ENCODE data around the gene GDF11. TPM values are rescaled to one million over a fixed set of nuclear protein-coding genes. Genes with fewer than 3 reads are reported as not detected.

Gene GDF11
- total RNA-seq, 2 donors from 2014 or later = 5.0 to 18.4 TPM

DNA sequence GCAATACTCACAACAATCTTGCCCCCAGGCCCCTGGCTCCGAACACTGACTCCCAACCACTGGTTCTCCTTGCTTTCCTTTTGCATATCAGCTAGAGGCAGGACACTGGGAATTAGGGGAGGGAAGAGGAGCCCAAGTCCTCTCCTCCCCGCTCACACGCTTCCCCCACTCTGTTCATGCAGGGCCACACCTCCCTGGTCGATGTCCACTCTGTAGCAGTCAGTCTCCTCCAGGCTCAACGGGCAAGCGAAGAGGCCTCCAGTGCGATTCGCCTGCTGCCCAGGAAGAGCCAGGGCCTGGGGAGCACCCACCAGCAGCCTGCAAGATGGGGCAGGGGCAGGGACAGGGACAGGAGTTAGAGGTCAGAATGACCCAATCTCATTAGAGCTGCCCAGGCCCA is 40.1 kb upstream of the GDF11 start:
- ATAC-seq (no peak), DNase-seq (ENCODE audit: low spot score) (no peak)
- Mint-ChIP-seq H3K9me3 (no peaks in the 10 kb centered on the region), H3K4me3 (no peak overlapping the region), H3K36me3 (no peaks in the 10 kb centered on the region), H3K4me1 (ENCODE audit: low read depth in 2 of 2) (peaks cover 6 to 7% of the 10 kb centered on the region in 2 donors), H3K27me3 (peaks cover 6 to 8% of the 10 kb centered on the region in 2 donors), H3K27ac (no peak overlapping the region)

DNA sequence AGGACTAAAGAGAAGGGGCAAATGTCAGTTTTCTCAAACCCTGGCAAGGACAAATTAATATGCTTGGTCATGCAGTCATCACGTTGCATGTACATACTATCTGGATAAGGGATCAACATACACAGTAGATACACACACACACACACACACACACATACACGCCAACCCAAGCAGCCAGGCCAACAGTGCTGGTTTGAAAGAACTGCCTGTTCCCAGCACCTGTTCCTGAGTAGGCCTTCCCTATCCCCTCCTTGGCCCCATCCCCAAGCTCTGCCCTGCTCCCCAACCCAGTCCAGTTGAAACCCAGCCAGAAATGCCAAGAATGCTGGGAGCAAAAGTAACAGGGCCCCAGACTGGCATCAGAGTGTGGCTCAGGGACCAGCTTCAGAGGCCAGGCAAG is 39.6 kb upstream of the GDF11 start:
- Mint-ChIP-seq H3K4me1 (ENCODE audit: low read depth in 2 of 2) (peaks cover 10 to 11% of the 10 kb centered on the region in 2 donors), H3K36me3 (no peaks in the 10 kb centered on the region), H3K27ac (no peak overlapping the region), H3K4me3 (no peak overlapping the region), H3K27me3 (peaks cover 11 to 13% of the 10 kb centered on the region in 2 donors), H3K9me3 (no peaks in the 10 kb centered on the region)
- no peak for ATAC-seq
- no peak for DNase-seq (ENCODE audit: low spot score)

DNA sequence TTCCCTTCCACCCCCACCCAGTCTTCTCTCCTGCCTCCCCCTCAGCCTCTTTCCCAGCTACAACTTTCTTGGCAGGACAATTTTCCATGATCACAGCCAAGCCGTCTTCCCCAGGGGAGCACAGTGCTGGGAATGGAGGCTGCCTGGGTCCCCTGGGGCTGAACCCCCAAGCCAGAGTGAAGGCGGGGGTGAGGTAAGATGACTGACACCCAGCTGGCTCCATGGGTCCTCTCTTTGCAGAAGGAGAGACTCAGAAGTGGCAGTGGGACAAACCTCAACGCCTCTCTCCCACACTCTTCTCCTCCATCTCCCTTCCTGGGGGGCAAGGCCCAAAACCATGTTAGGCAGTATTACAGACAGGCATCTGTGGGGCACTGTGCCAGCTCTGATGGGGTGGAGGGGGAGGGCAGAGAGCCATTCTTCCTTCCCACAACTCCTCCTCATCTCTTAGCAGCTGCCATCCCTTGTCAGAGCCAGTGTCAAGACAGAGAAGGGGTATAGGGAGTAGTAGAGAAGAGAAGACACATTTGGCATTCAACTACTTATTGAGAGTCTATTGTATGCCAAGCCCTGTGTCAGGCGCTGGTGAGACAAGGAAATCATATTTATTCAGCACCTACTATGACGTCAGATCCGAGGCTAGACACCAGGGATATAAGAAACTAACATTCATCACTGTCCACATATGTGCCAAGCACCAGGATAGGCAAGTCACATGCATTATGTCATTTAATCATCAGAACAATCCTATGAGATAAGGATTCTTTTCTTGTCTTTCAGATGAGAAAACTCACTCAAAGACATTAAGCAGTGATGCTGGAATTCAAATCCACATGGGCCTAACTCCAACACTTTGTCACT is 38.8 kb upstream of the GDF11 start:
- Mint-ChIP-seq H3K4me1 (ENCODE audit: low read depth in 2 of 2) (peaks cover 17 to 20% of the 10 kb centered on the region in 2 donors), H3K4me3 (no peak overlapping the region), H3K27me3 (peaks cover 17 to 21% of the 10 kb centered on the region in 2 donors), H3K9me3 (no peaks in the 10 kb centered on the region), H3K27ac (no peak overlapping the region), H3K36me3 (no peaks in the 10 kb centered on the region)
- ATAC-seq = no peak
- no peak for DNase-seq (ENCODE audit: low spot score)

DNA sequence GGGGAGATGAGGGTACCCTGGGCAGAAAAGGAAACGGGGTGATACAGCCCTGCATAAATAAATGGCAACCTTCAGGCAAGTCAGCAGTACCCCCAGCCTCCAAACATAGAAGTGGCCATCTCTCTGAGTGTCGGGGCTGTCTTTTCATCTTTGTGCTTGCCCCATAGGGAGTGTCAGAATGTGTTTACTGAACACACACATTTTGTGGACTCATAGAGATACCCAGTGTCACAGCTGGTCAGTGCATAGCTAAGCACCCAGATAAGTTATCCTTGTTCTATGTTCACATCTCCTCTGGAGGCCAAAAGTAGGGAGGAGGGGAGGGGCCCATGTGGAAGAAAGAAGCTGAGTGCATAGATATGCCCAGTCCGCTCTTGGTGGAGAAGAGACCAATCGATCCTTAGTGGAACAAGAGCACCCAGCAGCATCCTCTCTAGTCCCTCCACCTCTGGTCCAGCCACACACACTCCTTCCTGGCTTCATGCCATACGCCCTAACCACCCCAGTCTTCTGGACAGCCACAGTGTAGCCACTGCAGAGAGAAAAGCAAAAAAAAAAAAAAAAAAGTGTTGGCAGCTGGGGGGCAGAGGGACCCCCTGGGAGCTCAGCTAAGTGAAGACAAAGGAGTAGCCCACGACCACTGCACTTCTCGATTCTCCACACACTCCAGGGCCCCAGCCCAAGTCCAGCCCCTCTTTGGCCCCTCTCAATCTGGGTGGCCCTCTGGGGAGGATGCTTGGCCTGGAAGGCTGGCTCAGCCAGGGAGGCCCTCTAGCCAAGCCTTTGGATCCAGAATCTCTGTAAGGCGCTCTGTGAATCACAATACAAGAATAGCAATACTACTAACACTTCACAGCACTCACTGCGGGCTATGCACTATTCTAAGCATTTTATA is 37.9 kb upstream of the GDF11 start:
- Mint-ChIP-seq H3K9me3 (no peaks in the 10 kb centered on the region), H3K27ac (no peak overlapping the region), H3K27me3 (peaks cover 24 to 30% of the 10 kb centered on the region in 2 donors), H3K4me1 (ENCODE audit: low read depth in 2 of 2) (peaks cover 19 to 22% of the 10 kb centered on the region in 2 donors), H3K36me3 (no peaks in the 10 kb centered on the region), H3K4me3 (no peak overlapping the region)
- ATAC-seq (no peak), DNase-seq (ENCODE audit: low spot score) (no peak)

DNA sequence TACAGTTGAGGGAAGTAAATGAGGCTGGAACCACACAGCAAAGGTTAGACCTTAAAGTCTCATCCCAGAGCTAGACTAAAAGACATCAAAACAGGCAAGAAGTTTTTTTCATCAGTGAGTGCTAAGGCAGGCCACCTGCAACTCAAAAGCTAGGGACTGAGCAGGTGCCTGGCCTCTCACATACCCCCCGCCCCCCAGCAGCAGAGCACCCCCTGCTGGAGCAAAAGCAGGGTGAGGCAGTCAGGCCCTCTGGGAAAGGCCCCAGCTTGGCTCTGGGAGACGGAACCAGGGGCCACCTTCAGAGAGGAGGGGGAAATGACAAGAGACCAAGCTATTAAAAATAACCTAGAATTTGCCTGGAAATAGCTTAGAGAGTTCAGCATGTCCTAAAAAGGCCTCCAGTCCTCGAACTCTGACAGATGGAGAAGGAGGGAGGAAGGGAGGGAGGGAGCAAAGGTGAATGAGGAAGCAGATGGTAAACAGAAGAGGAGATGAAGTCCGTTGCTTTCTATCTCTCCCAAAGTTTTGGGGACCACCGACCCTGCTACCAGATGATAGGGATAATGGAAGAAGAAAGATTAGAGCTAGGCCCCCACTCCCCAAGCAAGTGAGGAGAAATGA is 37.0 kb upstream of the GDF11 start:
- no peaks in the 10 kb centered on the region for H3K9me3 Mint-ChIP-seq
- ATAC-seq (no peak), DNase-seq (ENCODE audit: low spot score) (peak; percentile 44)
- peaks cover 24 to 32% of the 10 kb centered on the region in 2 donors for H3K27me3 Mint-ChIP-seq
- no peak overlapping the region for H3K27ac Mint-ChIP-seq
- H3K4me3 Mint-ChIP-seq = no peak overlapping the region
- no peaks in the 10 kb centered on the region for H3K36me3 Mint-ChIP-seq
- H3K4me1 Mint-ChIP-seq (ENCODE audit: low read depth in 2 of 2) = peaks cover 19 to 22% of the 10 kb centered on the region in 2 donors

DNA sequence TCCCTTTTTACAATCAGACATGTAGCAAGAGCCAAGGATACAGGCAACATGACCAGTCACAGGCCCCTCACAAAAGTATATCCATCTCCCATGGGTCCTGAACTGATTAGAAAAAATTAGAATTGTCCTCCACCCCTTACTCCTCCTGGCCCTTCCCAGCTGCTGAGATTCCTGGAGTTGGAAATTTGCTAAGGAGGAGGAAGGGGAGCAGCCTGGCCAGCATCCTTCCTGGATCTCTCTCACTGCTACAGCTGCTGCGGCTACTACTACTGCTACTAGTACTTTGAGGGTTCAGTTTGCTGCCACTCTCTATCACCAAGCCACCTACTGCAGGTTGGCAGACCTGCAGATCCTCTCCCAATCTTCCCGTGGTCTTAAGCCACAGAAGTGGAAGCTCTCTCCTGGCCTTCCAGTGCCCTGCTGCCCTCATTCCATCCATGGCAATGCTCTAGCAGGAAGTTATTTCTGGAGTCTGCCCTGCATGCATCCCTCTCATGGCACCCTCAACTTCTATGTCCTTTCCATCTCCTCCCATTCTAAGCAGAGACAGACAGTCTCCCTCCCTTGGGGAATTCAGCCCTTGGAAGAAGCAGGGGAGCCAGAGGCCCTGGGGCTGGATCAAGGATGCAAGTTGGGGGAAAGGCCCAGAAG is 36.2 kb upstream of the GDF11 start:
- peak overlapping the region; percentile 80 for H3K4me3 Mint-ChIP-seq
- H3K4me1 Mint-ChIP-seq (ENCODE audit: low read depth in 2 of 2) = peaks cover 19 to 22% of the 10 kb centered on the region in 2 donors
- peak; percentile 6 for DNase-seq (ENCODE audit: low spot score)
- no peak for ATAC-seq
- peaks cover 24 to 33% of the 10 kb centered on the region in 2 donors for H3K27me3 Mint-ChIP-seq
- no peaks in the 10 kb centered on the region for H3K36me3 Mint-ChIP-seq
- peak overlapping the region in 1 of 2 donors; percentile 43 for H3K27ac Mint-ChIP-seq
- no peaks in the 10 kb centered on the region for H3K9me3 Mint-ChIP-seq

DNA sequence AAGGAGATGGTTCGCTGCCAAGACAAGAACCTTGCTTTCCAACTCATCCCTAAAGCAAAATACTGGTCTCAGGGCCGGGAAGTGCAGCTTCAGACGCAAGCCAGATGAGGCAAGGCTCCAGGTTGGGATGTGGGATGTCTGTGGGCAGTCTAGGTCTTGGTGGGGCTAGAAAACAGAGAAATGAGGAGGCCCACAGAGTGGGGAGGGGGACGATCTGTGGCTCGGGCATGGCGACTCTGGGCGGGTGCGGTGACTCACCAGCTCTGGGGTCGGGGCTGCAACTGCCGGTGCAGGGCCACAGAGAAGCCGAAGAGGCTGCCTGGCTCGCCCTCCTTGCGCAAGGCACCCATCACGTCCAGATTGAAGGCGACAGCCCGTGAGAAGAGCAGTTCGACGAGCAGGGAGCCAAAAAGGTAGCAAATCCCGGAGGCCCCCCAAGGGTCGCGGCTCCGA is 35.7 kb upstream of the GDF11 start:
- Mint-ChIP-seq H3K9me3 (no peaks in the 10 kb centered on the region), H3K27me3 (peaks cover 26 to 39% of the 10 kb centered on the region in 2 donors), H3K4me1 (ENCODE audit: low read depth in 2 of 2) (peaks cover 19 to 22% of the 10 kb centered on the region in 2 donors), H3K4me3 (peak overlapping the region; percentile 80), H3K36me3 (no peaks in the 10 kb centered on the region), H3K27ac (peak overlapping the region in 1 of 2 donors; percentile 43)
- ATAC-seq (peak; percentile 51 to 64), DNase-seq (ENCODE audit: low spot score) (no peak)

DNA sequence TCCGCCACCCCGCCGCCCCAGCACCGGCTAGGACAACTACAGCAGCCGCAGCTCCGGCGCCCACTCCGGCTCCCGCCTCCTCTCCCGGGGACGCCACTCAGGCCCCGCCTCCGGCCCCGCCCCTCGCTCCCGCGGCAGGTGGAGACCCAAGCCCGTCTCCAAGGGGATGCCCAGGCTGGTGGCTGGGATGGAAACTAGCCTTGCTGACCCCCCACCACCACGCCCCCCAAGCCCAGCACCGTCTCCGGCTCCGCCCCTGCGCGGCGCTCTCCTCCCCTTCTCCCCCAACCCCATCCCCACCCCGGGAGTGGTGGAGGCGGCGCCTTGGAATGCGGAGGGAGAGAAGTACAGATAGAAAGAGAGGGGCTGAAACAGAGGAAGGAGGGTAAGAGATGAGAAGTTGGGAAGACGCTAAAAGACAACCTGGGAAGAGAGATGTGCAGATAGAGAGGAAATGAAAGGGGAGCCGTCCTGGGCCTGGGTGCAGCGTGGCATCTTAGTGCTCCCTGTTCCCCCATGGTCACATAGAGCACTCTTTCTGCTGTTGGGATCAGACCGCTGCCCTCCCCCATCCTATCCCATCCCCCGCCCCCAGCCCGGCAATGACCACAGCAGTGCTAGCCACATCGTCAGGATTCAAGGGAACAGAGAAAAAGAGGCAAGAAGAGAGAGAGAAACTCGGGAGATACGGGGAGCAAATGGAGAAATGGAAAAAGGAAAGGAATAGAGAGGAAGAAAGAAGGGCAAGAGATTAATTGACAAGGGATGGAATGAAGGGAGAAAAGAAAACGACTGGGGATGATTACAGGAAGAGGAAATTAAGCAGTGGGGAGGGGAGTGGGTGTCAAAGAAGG is 34.9 kb upstream of the GDF11 start, which contains the start of gene ITGA7:
Gene ITGA7, minus strand, starts transcription at position 64 of the 854 bp plus-strand sequence. CDS start 222 bp downstream, outside the sequence.
- Mint-ChIP-seq H3K4me1 (ENCODE audit: low read depth in 2 of 2) (peaks cover 19 to 22% of the 10 kb centered on the region in 2 donors), H3K27ac (peak within 1 kb of the TSS in 1 of 2 donors; percentile 43), H3K36me3 (no peaks in the 10 kb centered on the region), H3K4me3 (peak within 1 kb of the TSS; percentile 80), H3K27me3 (peaks cover 26 to 40% of the 10 kb centered on the region in 2 donors), H3K9me3 (no peaks in the 10 kb centered on the region)
- ATAC-seq (peak; percentile 83 to 87), DNase-seq (ENCODE audit: low spot score) (peak; percentile 78)

DNA sequence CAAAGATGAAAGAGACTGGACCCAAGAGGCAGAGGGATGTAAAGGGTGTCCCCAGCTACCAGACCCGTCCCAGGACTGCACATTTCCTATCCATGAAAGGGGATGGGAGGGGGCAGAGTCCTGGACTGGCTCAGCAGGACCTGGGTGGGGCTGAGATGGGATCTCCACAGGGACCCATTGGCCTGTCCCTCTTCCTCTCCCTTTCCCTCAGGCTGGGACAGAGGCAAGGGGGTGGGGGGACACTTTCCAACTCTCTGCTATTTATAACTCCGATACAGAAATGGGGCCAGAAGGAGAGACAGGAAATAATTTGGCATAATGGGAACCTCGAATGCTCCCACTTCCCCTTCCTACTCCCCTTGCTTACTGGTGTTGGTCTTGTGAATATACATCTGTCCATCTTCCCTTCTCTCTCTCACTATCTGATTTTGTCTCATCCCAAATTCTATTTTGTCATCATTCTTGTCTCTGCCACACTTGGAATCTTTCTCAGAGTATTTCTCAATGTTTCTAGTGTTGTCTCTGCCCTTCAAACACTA is 34.2 kb upstream of the GDF11 start:
- H3K4me1 Mint-ChIP-seq (ENCODE audit: low read depth in 2 of 2) = peaks cover 19 to 22% of the 10 kb centered on the region in 2 donors
- ATAC-seq = no peak
- peak overlapping the region; percentile 80 for H3K4me3 Mint-ChIP-seq
- peaks cover 26 to 40% of the 10 kb centered on the region in 2 donors for H3K27me3 Mint-ChIP-seq
- no peak for DNase-seq (ENCODE audit: low spot score)
- H3K9me3 Mint-ChIP-seq = no peaks in the 10 kb centered on the region
- no peaks in the 10 kb centered on the region for H3K36me3 Mint-ChIP-seq
- H3K27ac Mint-ChIP-seq = peak overlapping the region in 1 of 2 donors; percentile 9

DNA sequence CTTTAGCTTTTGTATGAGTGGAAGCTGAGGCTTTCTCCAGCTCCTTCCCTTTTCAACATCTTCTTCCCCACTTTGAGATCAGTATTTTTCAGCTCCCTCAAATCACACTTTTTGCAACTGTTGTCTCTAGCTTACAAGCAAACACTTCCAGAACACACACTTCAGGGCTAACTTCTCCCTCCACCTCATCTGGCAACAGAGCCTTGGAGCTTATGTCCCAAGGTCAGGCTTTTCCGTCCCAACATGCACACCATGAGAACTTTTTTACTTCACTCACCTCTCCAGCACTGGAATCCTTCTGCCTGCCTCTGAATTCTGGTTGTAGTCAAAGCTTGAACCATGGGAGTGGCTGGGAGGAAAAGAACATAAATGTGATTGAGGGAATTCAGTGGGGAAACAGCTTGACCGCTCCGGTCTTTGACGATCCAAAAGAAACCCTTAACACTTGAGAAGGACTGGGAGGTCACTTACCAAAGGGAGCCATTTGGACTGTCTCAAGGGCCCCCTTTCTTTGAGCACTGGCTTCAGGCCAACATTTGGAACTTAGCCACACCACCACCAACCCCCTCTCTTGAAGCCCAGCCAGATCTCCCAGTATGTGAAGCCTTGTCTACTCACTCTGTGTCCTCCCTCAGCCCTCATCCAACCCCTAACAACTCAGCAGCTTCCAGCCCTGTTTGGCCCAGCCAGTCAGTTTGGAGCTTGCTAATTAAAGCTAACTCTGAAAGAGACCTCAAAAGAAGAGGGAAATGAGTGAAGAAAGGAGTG is 31.0 kb upstream of the GDF11 start:
- H3K9me3 Mint-ChIP-seq = no peaks in the 10 kb centered on the region
- H3K27me3 Mint-ChIP-seq = peaks cover 22 to 36% of the 10 kb centered on the region in 2 donors
- no peak overlapping the region for H3K4me3 Mint-ChIP-seq
- no peaks in the 10 kb centered on the region for H3K36me3 Mint-ChIP-seq
- H3K27ac Mint-ChIP-seq = no peak overlapping the region
- no peak for ATAC-seq
- peaks cover 29% of the 10 kb centered on the region in 2 donors for H3K4me1 Mint-ChIP-seq (ENCODE audit: low read depth in 2 of 2)
- DNase-seq (ENCODE audit: low spot score) = no peak

DNA sequence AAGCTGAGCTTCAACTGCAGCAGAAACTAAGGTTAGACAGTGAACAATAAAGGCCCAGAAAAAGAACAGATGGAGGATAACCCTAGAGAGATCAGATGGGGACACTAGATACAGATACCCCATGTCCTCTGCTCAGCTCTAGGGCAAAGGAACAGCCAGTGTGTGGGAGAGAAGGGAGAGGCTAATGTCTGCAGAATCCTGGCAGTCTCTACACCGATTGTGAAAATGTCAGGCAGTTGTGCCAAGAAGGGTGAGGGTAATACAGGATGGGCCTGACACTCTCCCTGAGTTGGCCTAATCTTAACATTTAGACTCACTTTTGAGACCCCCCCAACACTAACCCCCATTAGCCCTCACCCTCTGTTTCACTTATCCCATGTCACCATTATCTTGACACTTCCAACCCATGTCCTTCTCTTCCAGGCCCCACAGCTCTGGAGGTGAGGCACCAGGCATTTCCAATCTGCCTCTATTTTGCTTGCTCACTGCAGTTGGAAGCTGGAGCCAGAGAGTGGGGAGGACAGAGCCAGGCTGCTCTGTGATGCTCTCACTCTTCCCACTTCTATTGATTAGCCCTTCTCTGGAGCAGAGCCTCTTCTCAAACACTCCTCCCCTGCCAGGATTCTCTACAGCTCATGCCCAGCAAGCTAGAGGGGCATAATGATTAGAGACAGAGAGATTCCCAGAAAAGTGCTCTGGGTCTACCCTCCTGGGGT is 30.1 kb upstream of the GDF11 start:
- Mint-ChIP-seq H3K4me1 (ENCODE audit: low read depth in 2 of 2) (peaks cover 25 to 33% of the 10 kb centered on the region in 2 donors), H3K4me3 (no peak overlapping the region), H3K36me3 (no peaks in the 10 kb centered on the region), H3K27me3 (peaks cover 20 to 32% of the 10 kb centered on the region in 2 donors), H3K9me3 (no peaks in the 10 kb centered on the region), H3K27ac (no peak overlapping the region)
- ATAC-seq (no peak), DNase-seq (ENCODE audit: low spot score) (no peak)
